K562 (cell line): ENCODE data around the gene ITM2A. TPM values are rescaled to one million over a fixed set of nuclear protein-coding genes. Genes with fewer than 3 reads are reported as not detected.

ENCODE experiments used
- ATAC-seq: fragments of 200-7000 bp; cut with Tn5 transposase; 3 replicates; pipeline ENCODE4 v1.9.1; 2020; ENCODE audit warnings: moderate library complexity
- BruUV-seq: library from RNA; stranded (reverse); fragments of 400-500 nt; replicated peaks from 2 replicates; lab custom pipeline; 2021; lab: Mats Ljungman, UMichigan
- CTCF ChIA-PET: fragments of 300-600 bp; formaldehyde crosslinking; extraction: SDS; loops from one replicate; lab custom pipeline; 2021; ENCODE audit warnings: low intra/inter-chr PET ratio; lab: Yijun Ruan, JAX
- POLR2A ChIA-PET: fragments of 300-600, 350-650 bp; sonication (Branson Sonifier 250); formaldehyde crosslinking; extraction: SDS; loops from one replicate; lab custom pipeline; 2021; ENCODE audit warnings: antibody characterized with exemption, inconsistent platforms; lab: Yijun Ruan, JAX
- DNase-seq, 4 experiments: peaks; one replicate each; pipeline versions ENCODE4 v3.0.0 to v3.0.0-alpha.2; 2011 to 2018; ENCODE audit warnings: low spot score in 3 of 4, mixed read lengths in 3 of 4; ENCODE audit errors: extremely low read depth in 1 of 4
- FAIRE-seq: peaks from 2 replicates; lab custom pipeline; 2011; peaks lifted over from hg19 to GRCh38; lab: Jason Lieb, UNC
- H2AFZ ChIP-seq: 2 replicates; pipeline ENCODE4 v1.6.0; 2011; ENCODE audit warnings: low read depth, low read length, control low read depth, inconsistent platforms
- H3K27ac ChIP-seq: fragments of 200-600 bp; 3 replicates; pipeline ENCODE4 v1.8.0; 2011; ENCODE audit warnings: low read depth, mild to moderate bottlenecking, control low read depth, inconsistent platforms, low read length, moderate library complexity, mixed read lengths; ENCODE audit errors: extremely low read depth
- H3K27me3 ChIP-seq, 2 experiments: fragments of 300-600 bp in 1 of 2; 2 replicates in 1 of 2; 3 replicates in 1 of 2; pipeline versions ENCODE4 v1.6.0 to v1.8.0; 2011; ENCODE audit warnings: inconsistent platforms in 2 of 2, low read length in 2 of 2, mild to moderate bottlenecking in 1 of 2, mixed read lengths in 1 of 2, moderate library complexity in 1 of 2; ENCODE audit not compliant: control insufficient read depth in 2 of 2, insufficient read depth in 2 of 2
- H3K36me3 ChIP-seq: fragments of 300-600 bp; 3 replicates; pipeline ENCODE4 v1.8.0; 2011; ENCODE audit warnings: mild to moderate bottlenecking, low read length, inconsistent platforms; ENCODE audit not compliant: control insufficient read depth, insufficient read depth
- H3K4me1 ChIP-seq, 2 experiments: fragments of 200-600 bp in 1 of 2; replicated peaks in 1 of 2; 2 replicates in 1 of 2; 3 replicates in 1 of 2; pipeline versions ENCODE4 v1.5.1 to v1.8.0; 2011; ENCODE audit warnings: inconsistent platforms in 2 of 2, low read length in 2 of 2, mild to moderate bottlenecking in 1 of 2, mixed read lengths in 1 of 2, moderate library complexity in 1 of 2; ENCODE audit not compliant: control insufficient read depth in 2 of 2, insufficient read depth in 2 of 2
- H3K4me2 ChIP-seq: 2 replicates; pipeline ENCODE4 v1.6.1; 2011; ENCODE audit warnings: low read length, control low read depth, inconsistent platforms, mixed read lengths; ENCODE audit not compliant: insufficient read depth
- H3K4me3 ChIP-seq: fragments of 200-600 bp; sonication (generic), shearing (Covaris generic); 2 replicates; pipeline ENCODE4 v1.5.1; 2016; ENCODE audit warnings: control low read depth, inconsistent platforms
- H3K79me2 ChIP-seq: fragments of 200-600 bp; 3 replicates; pipeline ENCODE4 v1.8.0; 2011; ENCODE audit warnings: low read length, inconsistent platforms; ENCODE audit not compliant: control insufficient read depth, insufficient read depth
- H3K9ac ChIP-seq, 2 experiments: 2 replicates each; pipeline versions ENCODE4 v1.6.0 to v1.6.1; 2011; ENCODE audit warnings: low read depth in 2 of 2, low read length in 2 of 2, control low read depth in 1 of 2, inconsistent platforms in 1 of 2, mild to moderate bottlenecking in 1 of 2, mixed read lengths in 1 of 2; ENCODE audit not compliant: insufficient read depth in 1 of 2
- H3K9me1 ChIP-seq: one replicate; pipeline ENCODE4 v1.6.0; 2011; ENCODE audit warnings: inconsistent platforms, mild to moderate bottlenecking, low read length, moderate library complexity; ENCODE audit not compliant: control insufficient read depth, insufficient read depth
- H3K9me3 ChIP-seq: replicated peaks from 2 replicates; pipeline ENCODE4 v1.5.1; 2011; ENCODE audit warnings: low read depth, low read length, inconsistent platforms; ENCODE audit not compliant: control insufficient read depth, insufficient read depth
- H4K20me1 ChIP-seq: replicated peaks from 2 replicates; pipeline ENCODE4 v1.6.1; 2011; ENCODE audit warnings: low read length, inconsistent platforms, mixed read lengths; ENCODE audit not compliant: control insufficient read depth, insufficient read depth
- CEBPG ChIP-seq, 3 experiments: fragments of 200-800 bp in 1 of 3; sonication (Bioruptor generic) in 1 of 3; sonication (generic) in 1 of 3; formaldehyde crosslinking in 1 of 3; IDR thresholded peaks in 2 of 3; conservative IDR thresholded peaks in 1 of 3; 2 replicates each; pipeline versions ENCODE4 v1.6.1 to v1.8.0; 2016 to 2022; ENCODE audit warnings: missing compliant biosample characterization in 2 of 3, missing genetic modification characterization in 2 of 3, mild to moderate bottlenecking in 1 of 3, missing genetic modification reagents in 1 of 3
- NRF1 ChIP-seq, 2 experiments: fragments of 450-650 bp; IDR thresholded peaks in 1 of 2; conservative IDR thresholded peaks in 1 of 2; 2 replicates each; pipeline ENCODE4 v1.6.1; 2014; ENCODE audit warnings: mild to moderate bottlenecking in 2 of 2
- RFX1 ChIP-seq: fragments of 450-650 bp; IDR thresholded peaks from 2 replicates; pipeline ENCODE4 v1.6.1; 2016; ENCODE audit warnings: mild to moderate bottlenecking, moderate library complexity
- TCF3 ChIP-seq: sonication (generic); formaldehyde crosslinking; IDR thresholded peaks from 2 replicates; pipeline ENCODE4 v1.4.0; 2020; ENCODE audit warnings: mild to moderate bottlenecking, missing genetic modification reagents
- WGBS: fragments of 100-300 bp; shearing (Covaris generic); methylation state at CpG from one replicate; pipeline ENCODE4 v1.1.6; 2016; ENCODE audit warnings: low coverage, mixed read lengths; ENCODE audit not compliant: insufficient coverage; ENCODE audit errors: missing lambda C conversion rate; 5-methylcytosine and 5-hydroxymethylcytosine counted together
- in situ Hi-C: fragments of 300-500 bp; cut with MboI; formaldehyde crosslinking; loops from 4 replicates; pipeline ENCODE4 v1.15.0; 2018; ENCODE audit warnings: inconsistent platforms, mixed read lengths
- intact Hi-C: fragments of 100-400 bp; cut with micrococcal nuclease; formaldehyde crosslinking; loops from 2 replicates; pipeline ENCODE4 v1.14.2; 2022
- polyA plus RNA-seq, 8 experiments: library from polyadenylated mRNA; depleted of rRNA in 4 of 8; stranded (reverse) in 5 of 8; unstranded in 3 of 8; fragments of >200 nt; fragmentation: Nextera tagmentation in 2 of 8; fragmentation: Illumina TruSeq in 1 of 8; extraction: Ambion mirVana in 2 of 8; extraction: Trizol in 1 of 8; gene quantifications; 2 replicates each; pipeline versions ENCODE4 v1.2.1 to v1.2.3, GENCODE V29; 2011 to 2014; ENCODE audit warnings: inconsistent platforms in 1 of 8, missing spikeins in 1 of 8
- total RNA-seq, 7 experiments: library from RNA; depleted of rRNA in 6 of 7; stranded (reverse); fragments of >200 nt in 6 of 7; fragmentation: Illumina TruSeq in 2 of 7; extraction: Trizol in 2 of 7; gene quantifications; 2 replicates each; pipeline versions ENCODE4 v1.2.1 to v1.2.3, GENCODE V29; 2011 to 2021; ENCODE audit warnings: low replicate concordance in 1 of 7

The ITM2A gene
- total and polyA plus RNA-seq, 9 of the 15 experiments (the other 6 are each of a cell fraction or from before 2014, with no cell fraction given), result 29.4 to 117 (median 57.4) TPM

DNA sequence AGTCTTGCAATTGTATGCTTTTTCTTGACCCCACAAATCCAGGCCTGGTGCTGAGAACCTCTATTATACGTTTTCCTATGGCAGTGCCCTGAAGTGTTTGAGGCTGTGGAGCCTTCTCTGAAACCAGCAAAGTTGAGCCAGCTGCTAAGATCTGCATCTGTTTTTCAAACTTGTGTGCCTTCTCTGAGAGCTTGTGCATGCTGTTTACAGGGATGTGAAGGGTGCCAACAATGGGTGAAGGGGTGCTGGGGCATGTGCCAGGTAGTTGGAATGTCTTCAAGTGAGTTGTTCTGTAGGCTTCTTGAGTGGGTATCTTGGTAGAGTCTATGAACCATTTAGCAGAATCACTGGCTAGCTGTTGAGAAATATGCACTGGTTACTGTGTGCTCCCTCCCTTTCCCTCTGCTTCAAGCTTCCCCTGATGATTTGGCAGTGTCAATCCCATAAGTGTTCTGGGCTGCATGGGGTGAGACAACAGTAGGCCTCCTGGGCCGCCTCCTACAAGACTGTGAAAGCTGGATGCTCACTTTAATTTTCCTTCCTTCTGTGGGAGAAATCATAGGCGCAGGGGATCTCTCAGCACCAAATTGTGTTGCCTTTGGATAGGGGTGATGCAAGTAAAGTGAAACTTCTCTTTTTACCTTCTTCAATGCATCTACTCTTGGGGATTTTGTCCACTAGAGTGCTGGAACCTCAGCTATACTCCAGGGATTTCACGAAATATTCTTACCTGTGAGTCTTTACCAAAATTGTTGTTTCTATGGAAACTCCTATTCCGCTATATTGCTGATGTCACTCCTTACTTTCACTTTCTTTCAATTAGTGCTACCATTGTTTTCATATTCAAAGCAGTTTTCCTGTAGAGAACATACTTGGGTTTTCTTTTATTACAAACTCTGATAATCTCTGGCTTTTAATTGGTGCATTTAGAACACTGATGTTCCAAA is 30.0 kb downstream of the ITM2A start:
- Histone ChIP-seq H3K4me1 (no peaks in the 10 kb centered on the region), H3K4me3 (no peak overlapping the region), H3K9me1 (no peaks in the 10 kb centered on the region), H3K27ac (no peak overlapping the region), H3K79me2 (no peaks in the 10 kb centered on the region), H4K20me1 (no peaks in the 10 kb centered on the region), H2AFZ (peak overlapping the region; percentile 4; the same call in 1 of the 2 replicates), H3K27me3 (no peaks in the 10 kb centered on the region), H3K4me2 (no peak overlapping the region), H3K9ac (no peak overlapping the region), H3K36me3 (no peaks in the 10 kb centered on the region), H3K9me3 (no peaks in the 10 kb centered on the region)
- TF ChIP-seq NRF1 (conservative IDR thresholded peaks at IDR 0.05 in 1 of 2, IDR thresholded peaks at IDR 0.05 in 1 of 2) (no peak), TCF3 (CRISPR knock-in tag) (no peak), RFX1 (peak; percentile 20; the same call in 1 of the 2 replicates), CEBPG (CRISPR knock-in tag; IDR thresholded peaks at IDR 0.05) (no peak), CEBPG (tag; conservative IDR thresholded peaks at IDR 0.05 in 1 of 2, IDR thresholded peaks at IDR 0.05 in 1 of 2) (0 out of 4 replicates have a peak, but pooled peaks of 1 of the 2 experiments have one; percentile 20)
- peak in 1 of 4 experiments; percentile 6 for DNase-seq
- CTCF ChIA-PET, result no interaction called here
- POLR2A ChIA-PET, result no interaction called here
- 18% methylated on average over 3 of the region's 5 CpGs for WGBS
- peak; percentile 51 for ATAC-seq
- no peak for FAIRE-seq
- intact Hi-C loops (no loop called here), in situ Hi-C loops (no loop called here)
- no TSS peak for BruUV-seq
